Kidney capillary endothelial cell (primary cell): ENCODE results near the gene NCOA4.
"Not testable (repeated sequence)": the region's sequence is repeated elsewhere in the genome, so short reads cannot be mapped to it uniquely, and the experiment has no call there.

Source experiments
- DNase-seq: peaks from one replicate; pipeline ENCODE4 v3.0.0-alpha.2; 2018; ENCODE audit warnings: low spot score

NCOA4 gene

DNA sequence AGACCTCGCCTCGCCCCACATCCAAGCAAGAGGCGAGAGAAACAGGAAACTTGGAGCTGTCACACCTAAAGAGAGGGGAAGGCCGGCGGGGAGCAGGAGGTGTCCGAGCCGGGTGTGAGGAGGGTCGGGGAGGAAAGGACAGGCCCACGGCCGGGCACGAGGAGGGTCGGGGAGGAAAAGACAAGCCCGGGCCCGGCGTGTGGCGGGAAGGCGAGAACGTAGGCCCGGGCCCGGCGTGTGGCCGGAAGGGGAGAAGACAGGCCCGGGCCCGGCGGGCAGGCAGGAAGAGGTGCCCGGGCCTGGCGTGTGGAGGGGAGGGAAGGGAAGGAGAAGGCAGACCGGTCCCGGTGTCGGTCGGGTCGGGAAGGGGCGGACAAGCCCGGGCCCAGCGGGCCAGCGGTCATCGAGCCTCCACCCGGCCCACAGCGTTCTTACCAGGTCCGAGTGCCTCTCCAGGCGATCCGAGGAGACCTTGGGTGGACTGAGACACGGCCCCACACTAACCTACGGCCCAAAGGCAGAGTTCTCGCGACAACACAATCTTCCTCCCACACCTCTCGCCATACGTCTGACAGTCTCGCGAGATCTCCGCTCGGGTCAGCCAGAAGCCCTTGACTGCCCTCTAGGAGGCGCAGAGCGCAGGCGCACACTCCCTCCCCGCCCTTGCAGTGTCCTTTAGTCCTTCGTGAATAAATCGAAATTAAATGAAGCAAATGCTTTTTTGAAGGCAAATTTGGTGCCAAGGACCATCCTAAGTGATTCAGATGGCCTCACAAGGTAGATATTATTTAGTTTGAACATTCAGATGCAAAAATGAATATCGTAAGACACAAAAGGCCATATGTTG, at the start of gene NCOA4:
Gene NCOA4, minus strand, starts transcription at position 533 of the 847 bp plus-strand sequence. CDS start 13,943 bp downstream, outside the sequence.
- peak; percentile 98 for DNase-seq

- DNase-seq = no peak
These were observed 49.6 kb upstream of the NCOA4 start for GRCh38 chr10:46079831-46080585.

GRCh38 chr10:46077731-46078413, 47.4 kb upstream of the NCOA4 start:
- no peak for DNase-seq

DNA sequence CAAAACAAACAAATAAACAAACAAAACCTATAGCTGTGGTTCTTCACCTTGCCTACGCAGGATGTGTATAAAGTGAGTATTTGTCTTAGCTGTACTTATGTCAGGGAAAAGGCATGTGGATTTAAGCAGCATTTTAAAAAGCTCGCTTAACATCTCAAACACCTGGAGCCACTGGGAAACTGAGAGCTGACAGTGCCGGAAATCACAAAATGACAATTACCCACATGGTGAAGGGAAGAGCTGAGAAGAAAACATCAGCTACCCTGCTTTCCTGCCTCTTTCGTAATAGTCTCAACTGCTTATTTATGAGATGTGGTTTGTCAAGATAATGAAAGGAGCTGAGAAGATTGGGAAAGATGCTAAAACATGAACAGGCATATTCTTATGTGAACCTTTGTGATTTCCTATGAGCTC, 46.7 kb upstream of the NCOA4 start:
- DNase-seq = no peak

DNA sequence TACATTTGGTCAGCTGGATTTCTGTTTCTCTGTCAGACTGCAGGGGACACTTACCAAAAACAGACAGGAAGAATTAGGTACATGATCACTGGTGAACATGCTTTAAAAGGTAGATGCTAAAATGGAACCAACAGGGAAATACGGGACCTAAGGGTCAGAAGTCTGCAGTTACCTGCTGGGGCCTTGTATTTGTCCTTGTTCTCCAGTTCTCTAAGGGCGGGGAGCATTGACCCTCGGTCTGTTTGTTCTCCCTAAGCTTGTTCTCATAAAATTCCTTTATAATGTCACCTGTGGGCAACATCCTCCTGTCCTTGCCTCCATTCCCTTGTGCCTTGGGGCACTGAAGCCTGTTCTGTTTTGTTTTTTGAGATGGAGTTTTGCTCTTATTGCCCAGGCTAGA, 45.4 kb upstream of the NCOA4 start:
- DNase-seq = no peak

DNA sequence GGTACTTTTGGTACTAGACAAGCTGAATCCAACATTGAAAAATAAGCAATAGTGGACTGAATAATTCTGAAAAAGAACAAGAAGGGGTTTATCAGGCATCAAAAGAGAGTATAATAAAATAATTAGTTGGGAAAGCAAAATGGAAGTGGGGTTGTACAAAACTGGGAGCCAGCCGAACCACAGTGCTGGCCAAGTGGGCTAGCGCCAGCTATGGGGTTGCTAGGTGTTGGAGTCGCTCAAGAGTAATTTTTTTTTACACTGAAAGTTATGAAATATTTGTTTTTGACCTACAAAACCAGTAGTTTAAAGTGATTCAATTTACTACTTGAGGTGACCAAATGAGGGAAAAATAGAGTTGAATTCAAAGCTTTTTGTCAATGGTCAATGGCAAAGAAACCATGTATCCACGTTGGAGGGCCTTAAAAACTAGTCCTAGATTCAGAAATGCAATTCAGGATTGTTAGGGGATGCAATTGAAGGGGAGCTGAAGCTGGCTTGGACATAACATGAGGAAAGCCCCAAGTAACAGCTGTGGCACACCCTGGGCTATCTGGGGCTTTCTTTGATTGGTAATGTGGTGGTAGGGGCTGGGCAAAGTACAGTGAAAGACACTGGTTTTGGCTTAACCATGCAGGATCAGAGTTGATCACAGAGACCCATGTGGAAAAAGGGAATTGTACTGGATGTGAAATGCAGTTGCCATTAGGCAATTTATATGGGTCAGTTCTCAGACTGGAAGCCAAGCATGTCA, 43.9 kb upstream of the NCOA4 start:
- DNase-seq = no peak

GRCh38 chr10:46073564-46073963, 43.1 kb upstream of the NCOA4 start:
- no peak for DNase-seq

- DNase-seq = no peak
These were observed 40.3 kb upstream of the NCOA4 start for GRCh38 chr10:46070749-46071148.

GRCh38 chr10:46069771-46070463, 39.5 kb upstream of the NCOA4 start:
- no peak for DNase-seq

DNA sequence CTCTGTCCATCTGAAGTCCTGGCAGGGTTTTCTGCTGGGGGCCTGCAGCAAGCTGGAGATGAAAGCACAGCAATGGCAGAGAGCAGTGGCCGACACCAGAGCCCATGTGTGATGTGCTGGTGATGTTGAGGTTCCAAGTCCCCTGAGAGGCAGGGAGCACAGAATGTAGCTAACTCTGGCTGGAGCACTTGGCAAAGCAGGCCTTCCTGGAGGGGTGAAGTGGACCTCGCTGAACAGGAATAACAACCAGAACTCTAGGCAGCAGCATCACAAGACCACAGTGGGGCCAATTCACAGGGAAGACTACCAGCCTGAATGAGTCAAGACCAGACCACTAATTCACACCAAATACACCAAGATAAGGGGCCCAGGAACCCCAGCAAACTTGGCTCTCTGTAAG, 38.5 kb upstream of the NCOA4 start:
- no peak for DNase-seq

GRCh38 chr10:46068117-46068516, 37.7 kb upstream of the NCOA4 start:
- DNase-seq = no peak

DNA sequence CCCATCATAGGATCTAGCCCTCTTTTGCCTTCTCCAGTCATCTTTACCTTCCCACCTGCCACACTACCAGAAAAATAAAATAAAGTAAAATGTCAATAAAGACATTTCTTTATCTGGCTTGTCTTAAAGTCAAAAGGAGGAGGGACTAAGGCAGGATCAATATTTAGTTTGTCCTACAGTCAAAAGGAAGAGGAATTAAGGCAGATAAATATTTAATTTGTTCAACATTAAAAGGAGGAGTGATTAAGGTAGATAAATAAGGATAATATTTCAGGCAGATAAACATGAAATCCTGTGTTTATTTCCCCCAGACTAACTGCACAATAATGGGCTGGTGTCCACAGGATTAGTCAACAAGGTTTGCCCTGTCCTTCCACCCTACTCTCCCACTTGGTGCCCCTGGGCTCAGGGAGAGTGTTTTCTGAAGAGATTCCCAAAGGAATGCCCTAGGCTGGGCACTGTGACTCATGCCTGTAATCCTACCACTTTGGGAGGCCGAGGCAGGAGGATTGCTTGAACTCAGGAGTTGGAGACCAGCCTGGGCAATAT, 33.9 kb upstream of the NCOA4 start:
- DNase-seq = no peak

- no peak for DNase-seq
These were observed 32.5 kb upstream of the NCOA4 start for GRCh38 chr10:46062723-46063428.

DNA sequence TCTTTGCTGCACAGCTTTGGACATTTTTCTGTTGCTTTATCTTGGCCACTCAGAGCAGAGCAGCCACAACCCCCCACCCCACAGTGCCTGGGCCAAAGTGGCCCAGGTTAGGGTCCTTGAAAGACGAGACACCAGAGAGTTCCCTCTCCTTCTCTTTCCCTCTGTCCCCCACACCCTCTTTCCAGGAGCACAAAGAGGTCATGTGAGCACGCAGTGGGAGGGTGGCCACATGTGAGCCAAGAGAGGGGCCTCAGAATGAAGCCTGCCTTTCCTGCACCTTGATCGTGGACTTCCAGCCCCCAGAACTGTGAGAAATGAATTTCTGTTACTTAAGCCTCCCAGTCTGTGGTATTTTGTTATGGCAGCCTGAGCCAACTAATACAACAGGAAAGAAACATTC, 30.3 kb upstream of the NCOA4 start:
- DNase-seq = no peak

- not testable (repeated sequence) for DNase-seq
These were observed 27.5 kb upstream of the NCOA4 start for GRCh38 chr10:46057927-46058326.

GRCh38 chr10:46057038-46057437, 26.6 kb upstream of the NCOA4 start:
- no peak for DNase-seq

- no peak for DNase-seq
These were observed 25.3 kb upstream of the NCOA4 start for GRCh38 chr10:46055771-46056170.

GRCh38 chr10:46053534-46054434, 23.4 kb upstream of the NCOA4 start:
- no peak for DNase-seq

GRCh38 chr10:46052791-46053375, 22.5 kb upstream of the NCOA4 start:
- no peak for DNase-seq
